GM12872 (cell line): Measurements from ENCODE around the gene ATP6AP1.

Source experiments
- TF ChIP-seq, protein P1 (sequence below): IDR thresholded peaks from 3 replicates; pipeline ENCODE4 v1.5.1; 2011; ENCODE audit warnings: low read depth, mild to moderate bottlenecking, low read length, moderate library complexity; ENCODE audit not compliant: insufficient read depth

ATP6AP1 gene

DNA sequence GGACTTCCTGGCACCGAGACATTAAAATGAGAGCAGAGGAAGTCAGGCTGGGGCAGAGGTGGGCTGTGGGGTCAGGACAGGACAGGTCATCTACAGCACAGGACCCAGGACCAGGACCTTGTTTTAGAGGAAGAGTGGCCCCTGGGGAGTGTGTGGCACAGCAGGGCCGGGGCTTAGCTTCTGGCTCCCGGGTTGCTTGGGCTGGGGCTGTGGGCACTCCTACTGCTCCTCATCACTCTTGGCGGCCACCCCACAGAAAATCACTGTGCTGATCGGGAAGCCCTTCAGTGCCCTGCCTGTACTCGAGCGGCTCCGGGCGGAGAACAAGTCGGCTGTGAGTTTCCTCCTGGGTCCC, 8.1 kb upstream of the ATP6AP1 start:
- TF ChIP-seq, protein P1, sequence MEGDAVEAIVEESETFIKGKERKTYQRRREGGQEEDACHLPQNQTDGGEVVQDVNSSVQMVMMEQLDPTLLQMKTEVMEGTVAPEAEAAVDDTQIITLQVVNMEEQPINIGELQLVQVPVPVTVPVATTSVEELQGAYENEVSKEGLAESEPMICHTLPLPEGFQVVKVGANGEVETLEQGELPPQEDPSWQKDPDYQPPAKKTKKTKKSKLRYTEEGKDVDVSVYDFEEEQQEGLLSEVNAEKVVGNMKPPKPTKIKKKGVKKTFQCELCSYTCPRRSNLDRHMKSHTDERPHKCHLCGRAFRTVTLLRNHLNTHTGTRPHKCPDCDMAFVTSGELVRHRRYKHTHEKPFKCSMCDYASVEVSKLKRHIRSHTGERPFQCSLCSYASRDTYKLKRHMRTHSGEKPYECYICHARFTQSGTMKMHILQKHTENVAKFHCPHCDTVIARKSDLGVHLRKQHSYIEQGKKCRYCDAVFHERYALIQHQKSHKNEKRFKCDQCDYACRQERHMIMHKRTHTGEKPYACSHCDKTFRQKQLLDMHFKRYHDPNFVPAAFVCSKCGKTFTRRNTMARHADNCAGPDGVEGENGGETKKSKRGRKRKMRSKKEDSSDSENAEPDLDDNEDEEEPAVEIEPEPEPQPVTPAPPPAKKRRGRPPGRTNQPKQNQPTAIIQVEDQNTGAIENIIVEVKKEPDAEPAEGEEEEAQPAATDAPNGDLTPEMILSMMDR = no peak

DNA sequence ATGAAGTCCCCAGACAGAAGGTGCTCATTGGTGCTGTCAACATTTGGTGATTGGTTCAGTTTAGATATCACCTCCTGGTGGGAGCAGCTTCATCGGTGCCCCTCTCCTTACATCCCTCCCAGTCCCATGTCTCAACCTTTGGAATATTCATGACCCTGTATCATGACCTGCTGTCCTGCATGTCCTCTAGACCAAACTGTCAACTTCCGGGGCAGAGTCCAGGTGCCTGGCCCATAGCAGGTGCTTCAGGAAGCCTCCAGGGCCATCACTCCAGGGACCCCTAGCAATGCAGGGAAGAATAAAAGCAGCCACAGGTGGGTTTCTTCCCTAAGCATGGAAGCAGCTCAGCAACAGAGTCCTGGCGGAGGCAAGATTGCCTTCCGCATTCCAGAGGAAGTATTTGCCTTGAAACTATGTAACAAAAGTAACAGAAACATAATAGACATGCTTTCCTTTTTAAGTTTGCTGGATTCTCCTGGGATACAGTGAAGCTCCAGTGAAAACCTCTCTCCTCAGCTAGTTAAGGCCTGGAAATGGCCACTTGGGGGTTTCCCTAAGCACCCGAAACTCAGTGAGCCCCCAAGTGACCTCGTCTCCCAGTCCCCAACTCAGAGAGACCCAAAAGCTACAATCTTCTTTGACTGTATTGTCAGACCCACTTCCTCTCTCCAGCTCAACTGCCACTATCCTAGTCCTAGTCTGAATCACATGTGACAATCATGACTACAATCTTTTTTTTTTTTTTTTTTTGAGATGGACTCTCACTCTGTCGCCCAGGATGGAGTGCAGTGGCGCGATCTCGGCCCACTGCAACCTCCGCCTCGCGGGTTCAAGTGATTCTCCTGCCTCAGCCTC, 1.3 kb upstream of the ATP6AP1 start:
- TF ChIP-seq, protein P1 = no peak

DNA sequence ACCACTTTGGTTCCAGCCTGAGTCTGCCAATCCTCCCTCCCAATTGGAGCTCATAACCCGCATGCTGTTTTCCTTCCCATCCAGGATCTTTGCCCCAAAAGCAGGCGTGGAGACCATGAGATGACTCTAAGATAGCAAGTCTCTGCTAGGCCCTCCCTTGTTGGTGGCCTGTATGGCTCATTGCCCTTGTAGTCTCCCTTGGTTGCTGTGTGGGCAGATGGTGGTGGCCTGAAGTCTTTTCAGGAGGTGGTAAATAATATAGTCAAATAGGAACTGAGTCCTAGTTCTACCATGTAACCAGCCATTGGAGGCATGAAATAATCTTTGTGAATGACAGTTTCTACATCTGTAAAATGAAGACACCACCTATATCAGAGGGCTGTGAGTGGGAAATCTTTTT, 1.2 kb downstream of the ATP6AP1 start:
- TF ChIP-seq, protein P1 = no peak

DNA sequence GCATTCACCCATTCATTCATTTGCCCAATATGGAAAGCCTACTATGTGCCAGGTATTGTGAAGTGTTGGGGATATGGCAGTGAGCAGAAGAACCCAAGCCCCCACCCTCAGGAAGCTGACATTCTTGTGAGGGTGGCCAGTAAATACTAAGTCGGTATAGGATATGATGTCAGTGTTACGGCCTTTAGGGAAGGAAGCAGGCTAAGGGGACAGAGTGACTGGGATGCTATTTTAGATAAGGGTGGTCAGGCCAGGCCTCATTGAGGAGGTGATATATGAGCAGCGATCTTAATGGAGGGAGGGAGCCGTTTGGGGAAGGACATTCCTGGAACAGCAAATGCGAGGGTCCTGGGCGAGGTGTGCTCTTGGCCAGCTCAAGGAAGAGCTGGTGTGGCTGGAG, 2.0 kb downstream of the ATP6AP1 start:
- TF ChIP-seq, protein P1 = no peak

DNA sequence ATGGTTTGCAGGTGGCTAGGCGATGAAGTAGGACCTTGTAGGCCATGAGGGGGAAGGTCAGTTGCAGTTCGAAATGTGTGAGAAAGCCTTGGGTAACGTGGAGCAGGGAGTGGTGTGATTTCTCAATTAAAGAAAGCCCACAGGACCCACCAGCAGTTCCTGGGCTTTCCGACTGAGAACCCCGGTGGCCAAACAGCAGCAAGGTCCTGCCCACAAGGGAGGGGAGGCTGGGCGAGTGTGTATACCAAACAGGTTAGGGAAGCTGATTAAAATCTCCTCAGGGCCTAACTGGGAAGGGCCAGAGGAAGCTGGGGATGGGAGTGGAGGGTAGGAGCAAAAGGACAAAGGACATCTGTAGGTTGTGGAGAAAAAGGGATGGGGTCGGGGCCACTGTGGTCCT, 2.4 kb downstream of the ATP6AP1 start:
- TF ChIP-seq, protein P1 = no peak

DNA sequence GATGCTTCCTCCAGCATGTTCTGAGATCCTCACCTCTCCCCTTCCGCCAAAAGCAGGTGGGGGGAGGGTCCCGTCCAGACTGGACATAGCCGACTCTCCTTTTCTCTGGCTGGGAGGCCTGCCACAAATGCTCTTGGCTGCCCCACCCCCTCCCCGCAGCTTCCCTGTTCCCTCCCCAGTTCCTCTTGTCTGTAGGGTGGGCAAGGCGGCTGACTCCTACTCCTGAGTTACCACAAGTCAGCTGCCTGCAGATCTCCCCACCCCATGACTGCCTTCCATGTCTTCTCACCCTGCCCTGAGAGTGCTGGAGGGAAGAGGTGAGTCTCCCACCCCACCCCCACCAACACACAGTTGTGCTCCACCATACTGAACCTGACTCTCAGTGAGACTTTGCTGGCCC, 2.9 kb downstream of the ATP6AP1 start:
- TF ChIP-seq, protein P1 = no peak

DNA sequence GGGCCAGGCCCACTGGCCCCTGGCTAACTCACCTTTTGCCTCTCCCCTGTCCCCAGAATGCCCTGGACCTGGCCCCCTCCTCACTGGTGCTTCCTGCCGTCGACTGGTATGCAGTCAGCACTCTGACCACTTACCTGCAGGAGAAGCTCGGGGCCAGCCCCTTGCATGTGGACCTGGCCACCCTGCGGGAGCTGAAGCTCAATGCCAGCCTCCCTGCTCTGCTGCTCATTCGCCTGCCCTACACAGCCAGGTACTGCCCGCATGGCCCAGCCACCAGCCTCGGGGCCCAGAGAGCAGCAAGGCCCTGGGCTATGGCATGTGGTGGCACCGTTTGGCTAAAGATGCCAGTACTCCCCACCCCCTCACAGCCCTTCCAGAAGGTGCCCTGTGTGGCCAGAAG, 3.7 kb downstream of the ATP6AP1 start:
- TF ChIP-seq, protein P1 = no peak

DNA sequence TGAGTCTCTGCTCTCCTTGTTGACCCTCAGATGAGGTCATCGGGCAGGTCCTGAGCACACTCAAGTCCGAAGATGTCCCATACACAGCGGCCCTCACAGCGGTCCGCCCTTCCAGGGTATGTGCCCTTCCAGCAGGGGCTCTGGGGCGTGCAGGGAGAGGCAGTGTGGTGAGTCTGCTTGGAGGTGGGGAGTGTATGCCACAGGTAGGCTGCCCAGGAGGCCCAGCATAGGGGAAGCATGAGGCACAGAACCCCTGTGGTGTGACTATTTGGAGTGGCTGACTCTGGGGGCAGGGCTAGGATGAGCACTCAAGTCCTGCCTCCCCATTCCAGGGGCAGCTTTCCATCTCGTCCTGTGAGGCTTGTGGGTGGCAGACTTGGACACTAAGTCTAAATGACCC, 5.1 kb downstream of the ATP6AP1 start:
- TF ChIP-seq, protein P1 = no peak
